CD14-positive monocyte (primary cell): ENCODE results near the gene GRK5. TPM values are rescaled to one million over a fixed set of nuclear protein-coding genes. Genes with fewer than 3 reads are reported as not detected.

Source experiments
- DNase-seq, 3 donors: peaks; one replicate each; pipeline ENCODE4 v3.0.0-alpha.2; 2011 to 2022
- H2AFZ ChIP-seq: 2 replicates; pipeline ENCODE4 v1.6.0; 2012; ENCODE audit warnings: mild to moderate bottlenecking, low read depth, low read length, inconsistent platforms; ENCODE audit not compliant: insufficient read depth, poor library complexity, severe bottlenecking
- H3K27ac ChIP-seq, 2 donors: 1 replicate in 1 of 2; 2 replicates in 1 of 2; pipeline ENCODE4 v1.5.1; 2012 to 2013; ENCODE audit warnings: low read length in 2 of 2, control low read depth in 1 of 2, inconsistent platforms in 1 of 2, low read depth in 1 of 2, mild to moderate bottlenecking in 1 of 2
- H3K27me3 ChIP-seq, 2 donors: one replicate each; pipeline versions ENCODE4 v1.6.0 to v1.6.1; 2011 to 2013; ENCODE audit warnings: low read length in 2 of 2; ENCODE audit not compliant: control insufficient read depth in 2 of 2, insufficient read depth in 2 of 2
- H3K36me3 ChIP-seq, 2 donors: replicated peaks in 1 of 2; 1 replicate in 1 of 2; 2 replicates in 1 of 2; pipeline versions ENCODE4 v1.5.1 to v1.6.1; 2012 to 2013; ENCODE audit warnings: low read length in 2 of 2, control low read depth in 1 of 2, inconsistent platforms in 1 of 2, mild to moderate bottlenecking in 1 of 2; ENCODE audit not compliant: insufficient read depth in 2 of 2, control insufficient read depth in 1 of 2
- H3K4me1 ChIP-seq, 2 donors: 1 replicate in 1 of 2; 2 replicates in 1 of 2; pipeline versions ENCODE4 v1.5.1 to v1.6.1; 2012 to 2013; ENCODE audit warnings: low read length in 2 of 2, control low read depth in 1 of 2, inconsistent platforms in 1 of 2, mild to moderate bottlenecking in 1 of 2, moderate library complexity in 1 of 2; ENCODE audit not compliant: insufficient read depth in 2 of 2, control insufficient read depth in 1 of 2
- H3K4me2 ChIP-seq: replicated peaks from 2 replicates; pipeline ENCODE3; 2012; ENCODE audit warnings: low read length, moderate library complexity, mild to moderate bottlenecking; ENCODE audit not compliant: poor library complexity, severe bottlenecking; ENCODE audit errors: extremely low read depth
- H3K4me3 ChIP-seq, 3 experiments: fragments of 200-600 bp in 1 of 3; sonication (generic) in 1 of 3; replicated peaks in 1 of 3; 1 replicate in 2 of 3; 2 replicates in 1 of 3; pipeline ENCODE4 v1.5.1; 2011 to 2013; ENCODE audit warnings: low read length in 3 of 3, mild to moderate bottlenecking in 3 of 3, control low read depth in 2 of 3, low read depth in 2 of 3, inconsistent platforms in 1 of 3, moderate library complexity in 1 of 3
- H3K79me2 ChIP-seq: 2 replicates; pipeline ENCODE4 v1.6.0; 2012; ENCODE audit warnings: mild to moderate bottlenecking, control low read depth, inconsistent platforms, low read length, moderate library complexity; ENCODE audit not compliant: insufficient read depth
- H3K9ac ChIP-seq: 2 replicates; pipeline ENCODE4 v1.6.0; 2017; ENCODE audit warnings: low read length, mild to moderate bottlenecking; ENCODE audit not compliant: insufficient read depth, poor library complexity, severe bottlenecking
- H3K9me3 ChIP-seq, 2 donors: replicated peaks in 1 of 2; 1 replicate in 1 of 2; 2 replicates in 1 of 2; pipeline versions ENCODE4 v1.5.1 to v1.6.1; 2012 to 2013; ENCODE audit warnings: low read length in 2 of 2, control low read depth in 1 of 2; ENCODE audit not compliant: control insufficient read depth in 1 of 2, insufficient read depth in 1 of 2
- H4K20me1 ChIP-seq: 2 replicates; pipeline ENCODE4 v1.6.0; 2012; ENCODE audit warnings: mild to moderate bottlenecking, low read length, control low read depth, moderate library complexity; ENCODE audit not compliant: insufficient read depth
- H3K27ac Mint-ChIP-seq, 7 donors: one replicate each; pipeline ENCODE4 v1.8.0; 2020; ENCODE audit warnings: mild to moderate bottlenecking in 7 of 7, mixed read lengths in 7 of 7, moderate library complexity in 6 of 7, inconsistent platforms in 2 of 7
- H3K27me3 Mint-ChIP-seq, 3 donors: one replicate each; pipeline ENCODE4 v1.8.0; 2021 to 2022; ENCODE audit warnings: low read depth in 3 of 3, mild to moderate bottlenecking in 3 of 3, mixed read lengths in 3 of 3, moderate library complexity in 3 of 3, inconsistent platforms in 1 of 3
- H3K36me3 Mint-ChIP-seq, 2 donors: one replicate each; pipeline ENCODE4 v1.8.0; 2020; ENCODE audit warnings: mixed read lengths in 2 of 2, inconsistent platforms in 1 of 2, mild to moderate bottlenecking in 1 of 2
- H3K4me1 Mint-ChIP-seq: one replicate; pipeline ENCODE4 v1.8.0; 2020; ENCODE audit warnings: mild to moderate bottlenecking, mixed read lengths
- H3K4me3 Mint-ChIP-seq, 2 donors: one replicate each; pipeline ENCODE4 v1.8.0; 2020; ENCODE audit warnings: mild to moderate bottlenecking in 2 of 2, mixed read lengths in 2 of 2, moderate library complexity in 1 of 2
- H3K9me3 Mint-ChIP-seq, 7 donors: one replicate each; pipeline ENCODE4 v1.8.0; 2020 to 2022; ENCODE audit warnings: mixed read lengths in 7 of 7, mild to moderate bottlenecking in 6 of 7, moderate library complexity in 6 of 7, inconsistent platforms in 2 of 7
- WGBS: methylation state at CpG from one replicate; pipeline ENCODE4 v1.1.5; 2013; ENCODE audit warnings: missing lambda C conversion rate; ENCODE audit not compliant: insufficient coverage; 5-methylcytosine and 5-hydroxymethylcytosine counted together
- intact Hi-C, 2 donors: fragments of 100-400 bp; cut with micrococcal nuclease; formaldehyde crosslinking; loops; one replicate each; pipeline versions ENCODE4 v1.15.0 to v1.15.1; 2023
- polyA plus RNA-seq, 3 donors: library from polyadenylated mRNA; depleted of rRNA in 1 of 3; unstranded in 2 of 3; stranded (reverse) in 1 of 3; fragments of 300-500 nt in 2 of 3; fragments of >200 nt in 1 of 3; fragmentation: Illumina TruSeq in 2 of 3; gene quantifications; 1 replicate in 2 of 3; 2 replicates in 1 of 3; pipeline ENCODE4 v1.2.3, GENCODE V29; 2012 to 2021
- TF ChIP-seq, protein P1 (sequence below): fragments of 200-600 bp; IDR thresholded peaks from one replicate; pipeline ENCODE4 v1.8.0; 2022; ENCODE audit warnings: antibody characterized with exemption, mild to moderate bottlenecking

GRK5 gene
- polyA plus RNA-seq, 3 donors = 1.2 to 6.5 (median 2.8) TPM

GRCh38 chr10:119391440-119392251 lies 184.3 kb downstream of the GRK5 start:
- intact Hi-C loops = loop anchor here in 1 of 2 donors (10.0 kb wide), 1 partner anchor 87 kb away; no protein-coding TSS in a partner anchor
- Histone ChIP-seq H3K27me3 (no peaks in the 10 kb centered on the region), H3K9ac (no peak overlapping the region), H3K9me3 (peaks cover 0 to 7% of the 10 kb centered on the region in 2 donors), H3K4me3 (no peak overlapping the region), H3K27ac (peak overlapping the region in 1 of 2 donors; percentile 15), H4K20me1 (no peaks in the 10 kb centered on the region), H3K4me2 (no peak overlapping the region), H3K79me2 (no peaks in the 10 kb centered on the region), H3K4me1 (peaks cover 24 to 30% of the 10 kb centered on the region in 2 donors), H2AFZ (no peak overlapping the region), H3K36me3 (no peaks in the 10 kb centered on the region)
- H3K27me3 Mint-ChIP-seq = peaks cover 1 to 2% (median 1%) of the 10 kb centered on the region in 3 donors
- H3K4me3 Mint-ChIP-seq = no peak overlapping the region
- H3K27ac Mint-ChIP-seq = peak overlapping the region in 4 of 7 donors; percentile 8 to 80 (median 46)
- peaks cover 0 to 10% (median 4%) of the 10 kb centered on the region in 7 donors for H3K9me3 Mint-ChIP-seq
- TF ChIP-seq, protein P1, sequence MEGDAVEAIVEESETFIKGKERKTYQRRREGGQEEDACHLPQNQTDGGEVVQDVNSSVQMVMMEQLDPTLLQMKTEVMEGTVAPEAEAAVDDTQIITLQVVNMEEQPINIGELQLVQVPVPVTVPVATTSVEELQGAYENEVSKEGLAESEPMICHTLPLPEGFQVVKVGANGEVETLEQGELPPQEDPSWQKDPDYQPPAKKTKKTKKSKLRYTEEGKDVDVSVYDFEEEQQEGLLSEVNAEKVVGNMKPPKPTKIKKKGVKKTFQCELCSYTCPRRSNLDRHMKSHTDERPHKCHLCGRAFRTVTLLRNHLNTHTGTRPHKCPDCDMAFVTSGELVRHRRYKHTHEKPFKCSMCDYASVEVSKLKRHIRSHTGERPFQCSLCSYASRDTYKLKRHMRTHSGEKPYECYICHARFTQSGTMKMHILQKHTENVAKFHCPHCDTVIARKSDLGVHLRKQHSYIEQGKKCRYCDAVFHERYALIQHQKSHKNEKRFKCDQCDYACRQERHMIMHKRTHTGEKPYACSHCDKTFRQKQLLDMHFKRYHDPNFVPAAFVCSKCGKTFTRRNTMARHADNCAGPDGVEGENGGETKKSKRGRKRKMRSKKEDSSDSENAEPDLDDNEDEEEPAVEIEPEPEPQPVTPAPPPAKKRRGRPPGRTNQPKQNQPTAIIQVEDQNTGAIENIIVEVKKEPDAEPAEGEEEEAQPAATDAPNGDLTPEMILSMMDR = no peak
- 95% methylated on average over 4 of the region's 18 CpGs for WGBS
- peaks cover 16 to 18% of the 10 kb centered on the region in 2 donors for H3K36me3 Mint-ChIP-seq
- DNase-seq = no peak
- H3K4me1 Mint-ChIP-seq = peaks cover 37% of the 10 kb centered on the region

DNA sequence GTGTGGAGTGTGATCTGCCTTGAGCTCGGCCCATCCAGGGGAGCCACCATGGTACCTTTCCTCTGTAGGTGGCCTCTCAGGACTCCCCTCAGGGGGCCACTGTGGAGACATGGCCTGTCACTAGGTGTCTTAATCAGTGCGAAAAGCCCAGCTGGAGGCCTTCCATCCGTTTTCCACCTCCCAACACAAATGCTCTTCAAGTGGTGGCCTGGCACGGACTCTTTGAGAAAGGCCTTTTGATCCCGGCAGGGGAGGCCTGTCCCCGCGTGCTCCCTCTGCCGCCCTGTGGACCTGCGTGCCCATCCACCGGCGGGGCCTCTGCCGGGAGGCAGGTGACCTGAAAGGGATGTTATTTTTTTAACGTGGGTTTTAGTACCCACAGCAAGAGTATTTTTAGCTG lies 185.6 kb downstream of the GRK5 start:
- intact Hi-C loops = loop anchor here in 1 of 2 donors (10.0 kb wide), 1 partner anchor 88 kb away; no protein-coding TSS in a partner anchor
- no peaks in the 10 kb centered on the region for H3K79me2 ChIP-seq
- H3K4me1 ChIP-seq = peaks cover 31 to 39% of the 10 kb centered on the region in 2 donors
- Mint-ChIP-seq H3K27ac (peak overlapping the region in 5 of 7 donors; percentile 27 to 71 (median 42)), H3K36me3 (peaks cover 22 to 23% of the 10 kb centered on the region in 2 donors), H3K27me3 (peaks cover 0 to 1% (median 0%) of the 10 kb centered on the region in 3 donors), H3K4me3 (no peak overlapping the region), H3K9me3 (peaks cover 3 to 7% (median 4%) of the 10 kb centered on the region in 7 donors), H3K4me1 (peaks cover 44% of the 10 kb centered on the region)
- no peak overlapping the region for H3K4me2 ChIP-seq
- H3K4me3 ChIP-seq = no peak overlapping the region
- H3K27ac ChIP-seq = peak overlapping the region in 1 of 2 donors; percentile 12
- peaks cover 0 to 7% of the 10 kb centered on the region in 2 donors for H3K9me3 ChIP-seq
- 92% methylated on average over 13 of the region's 13 CpGs for WGBS
- no peak for DNase-seq
- no peak overlapping the region for H2AFZ ChIP-seq
- no peaks in the 10 kb centered on the region for H3K27me3 ChIP-seq
- H3K36me3 ChIP-seq = no peaks in the 10 kb centered on the region
- H4K20me1 ChIP-seq = no peaks in the 10 kb centered on the region
- no peak overlapping the region for H3K9ac ChIP-seq
- TF ChIP-seq, protein P1 = no peak
